Measurements from ENCODE around the gene SUSD1. TPM values are rescaled to one million over a fixed set of nuclear protein-coding genes. Genes with fewer than 3 reads are reported as not detected.
A peak's percentile ranks its signal among the peaks of the same experiment; 100 is the strongest.

The SUSD1 gene
- polyA plus RNA-seq, 3 donors, result 32.6 to 41.6 (median 34.5) TPM

DNA sequence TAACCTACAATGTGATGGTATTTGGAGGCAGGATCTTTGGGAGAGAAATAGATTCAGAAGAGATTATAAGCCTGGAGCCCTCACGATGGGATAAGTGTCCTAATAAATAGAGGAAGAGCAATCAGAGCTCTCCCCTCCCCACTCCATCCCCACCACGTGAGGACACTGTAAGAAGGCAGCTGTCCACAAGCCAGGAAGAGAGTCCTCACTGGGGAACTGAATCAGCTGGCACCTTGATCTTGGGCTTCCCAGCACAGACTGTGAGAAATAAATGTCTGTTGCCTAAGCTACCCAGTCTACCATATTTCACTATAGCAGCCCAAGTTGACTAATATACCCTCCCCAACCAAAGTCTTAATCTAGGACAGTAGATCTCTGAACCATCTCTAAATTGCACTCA lies 118.1 kb downstream of the SUSD1 start:
- DNase-seq (ENCODE audit: extremely low read depth in 1 of 11, low read depth in 9 of 11, low spot score in 4 of 11), result no peak

DNA sequence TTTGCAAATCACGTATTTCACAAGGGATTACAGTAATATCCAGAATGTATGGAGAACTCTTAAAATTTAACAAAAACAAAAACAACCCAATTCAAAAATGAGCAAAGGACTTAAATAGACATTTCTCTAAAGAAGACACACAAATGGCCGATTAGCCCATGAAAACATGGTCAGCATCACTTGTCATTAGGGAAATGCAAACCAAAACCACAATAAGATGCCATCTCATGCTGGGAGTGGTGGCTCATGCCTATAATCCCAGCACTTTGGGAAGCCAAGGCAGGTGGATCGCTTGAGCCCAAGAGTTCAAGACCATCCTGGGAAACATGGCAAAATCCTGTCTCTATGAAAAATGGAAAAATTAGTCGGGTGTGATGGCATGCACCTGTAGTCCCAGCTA lies 120.2 kb downstream of the SUSD1 start:
- DNase-seq (ENCODE audit: extremely low read depth in 1 of 11, low read depth in 9 of 11, low spot score in 4 of 11), result no peak

DNA sequence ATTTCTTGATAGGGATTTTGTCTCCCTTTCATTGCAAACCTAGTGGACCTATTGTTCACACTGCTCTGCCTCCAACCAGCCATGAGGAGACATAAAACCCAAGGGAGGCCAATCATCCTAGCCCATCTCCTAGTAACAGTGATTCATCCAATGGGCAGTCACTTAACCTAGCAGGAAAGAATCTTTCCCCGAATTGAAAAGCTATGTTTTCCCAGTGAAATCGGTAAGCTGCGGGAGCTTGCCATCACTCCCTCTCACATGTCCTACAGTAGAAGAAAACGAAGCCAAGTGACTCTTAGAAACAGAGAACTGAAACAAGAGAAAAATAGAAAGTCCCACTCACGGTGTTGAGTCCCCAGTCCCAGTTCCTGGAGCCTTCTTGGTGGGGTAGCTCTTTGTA lies 123.3 kb downstream of the SUSD1 start:
- DNase-seq (ENCODE audit: extremely low read depth in 1 of 11, low read depth in 9 of 11, low spot score in 4 of 11), result no peak

DNA sequence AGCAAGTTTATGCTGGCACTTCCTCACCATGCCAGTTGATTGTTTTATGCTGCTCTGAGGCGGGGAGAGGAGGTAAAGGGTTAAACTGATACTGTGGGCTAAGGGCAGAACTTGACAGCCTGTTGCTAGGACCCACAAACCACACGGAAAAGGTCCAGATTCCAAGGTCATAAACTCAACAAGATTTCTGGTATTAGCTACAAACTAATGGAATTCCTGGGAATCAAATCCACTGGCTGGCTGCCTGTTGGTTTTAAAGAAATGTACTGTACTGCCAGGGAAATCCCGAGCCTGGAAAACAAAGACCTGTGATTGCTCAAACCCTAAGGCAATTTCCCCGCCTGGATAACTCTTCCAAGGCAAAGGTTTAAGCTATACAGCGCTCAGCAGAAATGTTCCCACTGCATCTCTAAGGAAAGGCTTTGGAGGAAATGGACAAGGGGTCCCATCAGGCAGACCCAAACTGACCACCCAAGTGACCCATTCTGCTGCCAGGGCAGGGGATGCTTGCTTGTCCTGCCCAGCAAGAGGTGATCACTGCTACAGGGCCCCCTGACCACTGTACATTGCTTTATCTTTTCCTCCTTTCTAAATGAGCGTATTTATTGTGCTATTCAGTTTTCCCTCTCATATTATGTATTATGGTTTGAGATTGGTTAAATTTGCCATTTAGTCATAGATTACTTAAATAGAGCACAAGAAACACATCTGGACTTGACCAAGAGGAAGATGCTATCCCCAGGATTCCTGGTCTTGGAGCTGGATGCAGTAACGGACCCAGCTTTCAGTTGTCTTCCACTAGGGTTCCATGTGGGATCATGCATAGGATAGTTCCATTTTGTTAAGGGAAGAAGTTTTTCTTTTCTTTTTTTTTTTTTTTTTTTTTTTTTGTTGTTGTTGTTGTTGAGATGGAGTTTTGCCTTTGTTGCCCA lies 124.3 kb downstream of the SUSD1 start:
- DNase-seq (ENCODE audit: extremely low read depth in 1 of 11, low read depth in 9 of 11, low spot score in 4 of 11), result peak in 6 of 11 donors; percentile 40 to 76 (median 62)

GRCh38 chr9:112049811-112050516 lies 125.1 kb downstream of the SUSD1 start:
- no peak for DNase-seq (ENCODE audit: extremely low read depth in 1 of 11, low read depth in 9 of 11, low spot score in 4 of 11)

DNA sequence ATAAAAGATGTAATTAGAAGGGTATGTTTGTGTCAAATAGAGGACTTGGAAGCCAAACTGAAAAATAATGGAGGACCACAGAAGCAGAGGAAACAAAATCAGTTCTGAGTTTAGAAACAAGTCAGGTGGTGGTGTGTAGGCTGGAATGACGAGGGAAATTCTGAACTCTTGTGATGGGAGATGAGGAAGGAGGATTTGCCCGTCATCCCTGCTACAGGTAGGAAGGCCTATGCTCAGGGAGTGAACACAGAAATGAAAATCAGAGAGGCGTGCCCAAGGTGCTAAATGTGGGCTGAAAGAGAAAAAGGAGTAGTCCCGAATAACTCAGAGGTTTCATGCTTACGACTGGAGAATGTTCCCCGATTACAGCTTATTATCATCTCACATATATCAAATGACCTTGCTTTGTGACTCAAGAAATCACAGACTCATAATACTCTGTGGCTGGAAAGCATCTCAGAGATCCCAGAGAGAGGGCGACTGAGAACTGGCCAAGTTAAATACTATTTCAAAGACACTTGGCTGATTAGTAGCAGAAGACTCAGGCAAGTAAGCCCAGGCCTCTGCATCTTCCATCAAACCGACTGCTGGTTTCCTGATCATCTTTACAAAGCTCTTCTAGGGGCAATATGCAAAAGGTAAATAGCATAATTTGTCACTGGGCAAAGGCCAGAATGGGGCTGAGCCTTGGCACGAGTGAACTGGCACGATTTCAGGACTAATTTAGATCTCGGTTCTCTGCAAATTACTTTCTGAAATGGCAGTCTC lies 126.0 kb downstream of the SUSD1 start:
- DNase-seq (ENCODE audit: extremely low read depth in 1 of 11, low read depth in 9 of 11, low spot score in 4 of 11), result no peak

- no peak for DNase-seq (ENCODE audit: extremely low read depth in 1 of 11, low read depth in 9 of 11, low spot score in 4 of 11)
Observed at GRCh38 chr9:112047538-112048066, 127.5 kb downstream of the SUSD1 start.

DNA sequence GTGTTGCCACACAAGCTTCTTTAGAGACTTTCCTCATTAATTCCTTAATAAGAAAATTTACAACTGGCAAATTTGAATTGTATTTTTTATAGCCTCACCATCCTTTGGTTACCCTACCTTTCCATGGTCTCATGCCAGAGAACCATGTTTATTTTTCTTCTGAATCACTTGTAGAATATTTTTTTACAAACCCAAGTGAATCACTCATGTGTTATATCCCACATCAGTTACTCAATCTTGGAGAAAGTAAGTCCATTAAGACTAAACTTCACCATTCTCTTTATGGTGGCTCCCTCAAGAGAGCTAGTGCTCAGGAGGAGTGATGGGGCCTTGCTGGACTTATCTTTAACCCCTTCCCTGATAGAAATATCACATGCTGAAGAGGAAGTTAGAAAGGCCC lies 128.9 kb downstream of the SUSD1 start:
- no peak for DNase-seq (ENCODE audit: extremely low read depth in 1 of 11, low read depth in 9 of 11, low spot score in 4 of 11)

DNA sequence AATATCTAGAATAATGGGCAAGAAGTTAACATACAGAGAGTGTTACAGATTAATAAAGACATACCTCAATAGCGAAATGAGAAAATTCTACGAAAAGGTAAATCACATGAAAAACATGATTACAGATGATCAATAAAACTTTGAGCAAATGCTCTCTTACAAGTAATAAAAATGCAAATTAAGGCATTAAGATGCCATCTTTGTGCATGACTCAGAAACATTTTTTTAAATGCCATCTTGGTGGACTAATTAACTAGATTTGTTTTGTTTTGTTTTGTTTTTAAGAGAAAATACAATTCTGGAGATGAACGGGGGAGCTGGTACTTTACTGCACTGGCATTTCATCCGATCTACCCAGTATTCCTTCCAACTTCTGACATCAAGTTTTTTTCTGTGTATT lies 130.2 kb downstream of the SUSD1 start:
- no peak for DNase-seq (ENCODE audit: extremely low read depth in 1 of 11, low read depth in 9 of 11, low spot score in 4 of 11)

GRCh38 chr9:112044186-112044585 lies 130.9 kb downstream of the SUSD1 start:
- DNase-seq (ENCODE audit: extremely low read depth in 1 of 11, low read depth in 9 of 11, low spot score in 4 of 11), result no peak

DNA sequence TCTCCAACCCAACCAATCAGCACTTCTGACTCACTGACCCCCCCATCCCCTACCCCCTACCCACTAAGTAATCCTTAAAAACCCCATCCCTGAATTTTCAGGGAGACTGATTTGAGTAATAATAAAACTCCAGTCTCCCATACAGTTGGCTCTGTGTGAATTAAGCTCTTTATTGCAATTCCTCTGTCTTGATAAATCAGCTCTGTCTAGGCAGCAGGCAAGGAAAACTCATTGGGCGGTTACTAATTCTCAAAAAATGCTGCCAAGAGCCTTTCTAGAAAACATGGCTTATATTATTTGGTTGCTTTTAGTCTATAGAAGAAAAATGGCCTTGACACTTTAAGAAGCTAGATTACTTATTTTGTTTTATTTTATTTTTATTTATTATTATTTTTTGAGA lies 131.7 kb downstream of the SUSD1 start:
- no peak for DNase-seq (ENCODE audit: extremely low read depth in 1 of 11, low read depth in 9 of 11, low spot score in 4 of 11)

- no peak for DNase-seq (ENCODE audit: extremely low read depth in 1 of 11, low read depth in 9 of 11, low spot score in 4 of 11)
Observed at GRCh38 chr9:112042769-112043168, 132.3 kb downstream of the SUSD1 start.

DNA sequence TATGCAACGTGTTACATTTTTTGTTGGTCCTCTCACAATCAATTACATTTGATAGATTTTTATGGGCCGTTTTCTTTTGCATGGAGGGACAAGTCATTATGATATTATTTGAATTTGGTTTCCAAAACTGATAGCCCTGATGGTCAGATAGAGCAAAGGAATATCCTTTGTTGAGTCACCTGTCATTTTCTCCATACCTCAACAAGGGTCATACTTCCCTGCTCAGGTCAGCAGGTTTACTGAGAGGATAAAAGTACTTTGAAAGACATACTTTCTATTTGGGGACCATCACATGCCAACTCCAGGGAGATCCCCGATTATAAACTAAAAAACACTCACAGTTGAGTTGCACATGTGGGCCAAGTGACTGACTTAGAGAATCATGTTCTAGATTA lies 132.9 kb downstream of the SUSD1 start:
- no peak for DNase-seq (ENCODE audit: extremely low read depth in 1 of 11, low read depth in 9 of 11, low spot score in 4 of 11)

GRCh38 chr9:112041536-112042243 lies 133.4 kb downstream of the SUSD1 start:
- DNase-seq (ENCODE audit: extremely low read depth in 1 of 11, low read depth in 9 of 11, low spot score in 4 of 11), result peak in 2 of 11 donors; percentile 55 to 68

GRCh38 chr9:112041199-112041535 lies 133.9 kb downstream of the SUSD1 start:
- DNase-seq (ENCODE audit: extremely low read depth in 1 of 11, low read depth in 9 of 11, low spot score in 4 of 11), result no peak

DNA sequence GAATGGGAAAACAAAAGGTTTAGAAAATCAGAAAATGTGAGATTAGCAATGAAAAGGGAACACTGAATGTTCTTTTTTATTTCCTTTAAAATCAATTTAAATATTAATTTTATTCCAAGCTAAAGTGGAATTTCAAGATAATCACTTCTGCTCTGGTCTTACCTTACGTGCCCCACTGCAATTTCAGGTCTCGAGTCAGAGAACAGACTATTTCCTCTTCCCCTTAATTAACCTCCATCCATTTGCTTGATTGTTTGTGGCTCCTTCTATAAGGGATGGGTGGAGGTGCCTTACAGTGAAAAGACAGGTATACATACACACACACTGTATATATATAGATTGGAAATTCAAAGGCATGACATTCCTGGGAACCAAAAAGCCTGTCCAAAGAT lies 137.1 kb downstream of the SUSD1 start:
- DNase-seq (ENCODE audit: extremely low read depth in 1 of 11, low read depth in 9 of 11, low spot score in 4 of 11), result no peak

- DNase-seq (ENCODE audit: extremely low read depth in 1 of 11, low read depth in 9 of 11, low spot score in 4 of 11), result no peak
Observed at GRCh38 chr9:112037281-112038016, 137.6 kb downstream of the SUSD1 start.

- DNase-seq (ENCODE audit: extremely low read depth in 1 of 11, low read depth in 9 of 11, low spot score in 4 of 11), result no peak
Observed at GRCh38 chr9:112035166-112035826, 139.8 kb downstream of the SUSD1 start.

All from renal cortex interstitium (tissue), 11 donors.